H9 (cell line): Measurements from ENCODE around the gene TDRKH. TPM values are rescaled to one million over a fixed set of nuclear protein-coding genes. Genes with fewer than 3 reads are reported as not detected.

Experiments used
- DNase-seq: peaks from one replicate; pipeline ENCODE4 v3.0.0-alpha.2; 2017
- H2AFZ ChIP-seq: one replicate; pipeline ENCODE4 v1.6.1; 2013; ENCODE audit warnings: mild to moderate bottlenecking, low read length, control low read depth, moderate library complexity
- H2AK5ac ChIP-seq: 2 replicates; pipeline ENCODE4 v1.6.1; 2013; ENCODE audit warnings: low read length, control low read depth, mixed read lengths; ENCODE audit not compliant: insufficient read length
- H2BK120ac ChIP-seq: one replicate; pipeline ENCODE4 v1.6.1; 2013; ENCODE audit warnings: low read depth, mild to moderate bottlenecking, low read length, control low read depth, inconsistent platforms; ENCODE audit not compliant: poor library complexity, severe bottlenecking
- H2BK12ac ChIP-seq: 2 replicates; pipeline ENCODE4 v1.6.1; 2013; ENCODE audit warnings: low read length, control low read depth, mixed read lengths, low read depth; ENCODE audit not compliant: insufficient read length
- H2BK15ac ChIP-seq: 2 replicates; pipeline ENCODE4 v1.6.1; 2013; ENCODE audit warnings: low read depth, low read length, control low read depth
- H2BK20ac ChIP-seq: one replicate; pipeline ENCODE4 v1.6.1; 2013; ENCODE audit warnings: low read depth, mild to moderate bottlenecking, low read length, control low read depth, inconsistent platforms; ENCODE audit not compliant: poor library complexity, severe bottlenecking
- H2BK5ac ChIP-seq: 2 replicates; pipeline ENCODE4 v1.6.1; 2013; ENCODE audit warnings: low read length, control low read depth, mixed read lengths; ENCODE audit not compliant: insufficient read length
- H3K14ac ChIP-seq: 2 replicates; pipeline ENCODE4 v1.6.1; 2013; ENCODE audit warnings: low read length, control low read depth; ENCODE audit not compliant: insufficient read depth
- H3K18ac ChIP-seq: 2 replicates; pipeline ENCODE4 v1.6.1; 2013; ENCODE audit warnings: low read depth, mild to moderate bottlenecking, mixed read lengths, low read length, control low read depth; ENCODE audit not compliant: insufficient read length
- H3K23ac ChIP-seq: 2 replicates; pipeline ENCODE4 v1.6.1; 2013; ENCODE audit warnings: low read length, control low read depth, mixed read lengths, low read depth; ENCODE audit not compliant: insufficient read length
- H3K23me2 ChIP-seq: 2 replicates; pipeline ENCODE4 v1.6.1; 2013; ENCODE audit warnings: low read depth, mild to moderate bottlenecking, mixed read lengths, low read length, control low read depth; ENCODE audit not compliant: insufficient read length, poor library complexity, severe bottlenecking
- H3K27ac ChIP-seq: 2 replicates; pipeline ENCODE4 v1.5.1; 2013; ENCODE audit warnings: low read length, control low read depth, mixed read lengths, low read depth; ENCODE audit not compliant: insufficient read length
- H3K27me3 ChIP-seq: 2 replicates; pipeline ENCODE4 v1.6.1; 2013; ENCODE audit warnings: low read length, control low read depth, inconsistent platforms; ENCODE audit not compliant: insufficient read depth
- H3K4ac ChIP-seq: 2 replicates; pipeline ENCODE4 v1.6.1; 2013; ENCODE audit warnings: low read depth, mild to moderate bottlenecking, control low read depth, inconsistent platforms, low read length, moderate library complexity
- H3K4me1 ChIP-seq: 2 replicates; pipeline ENCODE4 v1.6.1; 2013; ENCODE audit warnings: low read length, control low read depth, inconsistent platforms; ENCODE audit not compliant: insufficient read depth
- H3K4me2 ChIP-seq: 2 replicates; pipeline ENCODE4 v1.6.1; 2013; ENCODE audit warnings: low read length, control low read depth, mixed read lengths; ENCODE audit not compliant: insufficient read length, insufficient read depth
- H3K56ac ChIP-seq: 2 replicates; pipeline ENCODE4 v1.6.1; 2013; ENCODE audit warnings: low read depth, mild to moderate bottlenecking, mixed read lengths, low read length, control low read depth; ENCODE audit not compliant: insufficient read length
- H3K79me1 ChIP-seq: 2 replicates; pipeline ENCODE4 v1.6.1; 2013; ENCODE audit warnings: low read depth, mild to moderate bottlenecking, moderate library complexity, low read length, control low read depth, inconsistent platforms; ENCODE audit not compliant: insufficient read depth, poor library complexity, severe bottlenecking
- H3K79me2 ChIP-seq: 2 replicates; pipeline ENCODE4 v1.6.1; 2013; ENCODE audit warnings: low read length, control low read depth, inconsistent platforms; ENCODE audit not compliant: insufficient read depth
- H3K9ac ChIP-seq: 2 replicates; pipeline ENCODE4 v1.6.1; 2013; ENCODE audit warnings: low read length, control low read depth, mixed read lengths; ENCODE audit not compliant: insufficient read length; ENCODE audit errors: extremely low read depth
- H3K9me3 ChIP-seq: one replicate; pipeline ENCODE4 v1.6.1; 2013; ENCODE audit warnings: low read depth, low read length, inconsistent platforms; ENCODE audit not compliant: control insufficient read depth
- H3T11ph ChIP-seq: one replicate; pipeline ENCODE4 v1.6.1; 2013; ENCODE audit warnings: mild to moderate bottlenecking, low read length, control low read depth, inconsistent platforms
- H4K20me1 ChIP-seq: one replicate; pipeline ENCODE4 v1.6.1; 2013; ENCODE audit not compliant: control insufficient read depth, insufficient read length, insufficient read depth
- H4K5ac ChIP-seq: 2 replicates; pipeline ENCODE4 v1.6.1; 2013; ENCODE audit warnings: low read depth, mild to moderate bottlenecking, mixed read lengths, low read length, control low read depth; ENCODE audit not compliant: insufficient read length
- H4K8ac ChIP-seq: replicated peaks from 2 replicates; pipeline ENCODE4 v1.6.1; 2013; ENCODE audit warnings: low read length, control low read depth, mixed read lengths, low read depth; ENCODE audit not compliant: insufficient read length
- H4K91ac ChIP-seq: 2 replicates; pipeline ENCODE4 v1.6.1; 2013; ENCODE audit warnings: low read depth, mild to moderate bottlenecking, moderate library complexity, mixed read lengths, low read length, control low read depth; ENCODE audit not compliant: insufficient read length
- H3K27ac Mint-ChIP-seq, 3 experiments: 2 replicates in 2 of 3; 3 replicates in 1 of 3; pipeline ENCODE4 v1.8.0; 2020 to 2021; ENCODE audit warnings: mixed read lengths in 3 of 3, mild to moderate bottlenecking in 1 of 3, moderate library complexity in 1 of 3
- H3K27me3 Mint-ChIP-seq: 2 replicates; pipeline ENCODE4 v1.8.0; 2021; ENCODE audit warnings: low read depth, mild to moderate bottlenecking, moderate library complexity, mixed read lengths
- H3K36me3 Mint-ChIP-seq, 3 experiments: 2 replicates in 2 of 3; 3 replicates in 1 of 3; pipeline ENCODE4 v1.8.0; 2020 to 2021; ENCODE audit warnings: low read depth in 3 of 3, mixed read lengths in 3 of 3; ENCODE audit not compliant: insufficient read depth in 1 of 3
- H3K4me1 Mint-ChIP-seq, 2 experiments: 2 replicates each; pipeline ENCODE4 v1.8.0; 2020; ENCODE audit warnings: mixed read lengths in 2 of 2
- H3K4me3 Mint-ChIP-seq, 2 experiments: 2 replicates in 1 of 2; 3 replicates in 1 of 2; pipeline ENCODE4 v1.8.0; 2020 to 2021; ENCODE audit warnings: mild to moderate bottlenecking in 2 of 2, mixed read lengths in 2 of 2, moderate library complexity in 1 of 2
- H3K9me3 Mint-ChIP-seq, 2 experiments: 2 replicates in 1 of 2; 3 replicates in 1 of 2; pipeline ENCODE4 v1.8.0; 2020; ENCODE audit warnings: mild to moderate bottlenecking in 2 of 2, mixed read lengths in 2 of 2, moderate library complexity in 1 of 2
- WGBS: extraction: QIAGEN DNeasy Blood & Tissue Kit; methylation state at CpG from one replicate; pipeline ENCODE4 v1.1.7; 2013; ENCODE audit warnings: missing lambda C conversion rate, low lambda C conversion rate, mixed read lengths; ENCODE audit not compliant: insufficient read length; ENCODE audit errors: extremely low coverage; 5-methylcytosine and 5-hydroxymethylcytosine counted together
- total RNA-seq: library from RNA; stranded (reverse); gene quantifications from 2 replicates; pipeline ENCODE4 v1.2.1, GENCODE V29; 2021
- TF ChIP-seq, protein P1 (sequence below): fragments of 200-600 bp; sonication (generic); conservative IDR thresholded peaks from 3 replicates; pipeline ENCODE4 v1.8.0; 2021; ENCODE audit warnings: antibody characterized with exemption, mild to moderate bottlenecking

TDRKH gene
- total RNA-seq, 1 experiment from 2014 or later = 24.0 TPM

DNA sequence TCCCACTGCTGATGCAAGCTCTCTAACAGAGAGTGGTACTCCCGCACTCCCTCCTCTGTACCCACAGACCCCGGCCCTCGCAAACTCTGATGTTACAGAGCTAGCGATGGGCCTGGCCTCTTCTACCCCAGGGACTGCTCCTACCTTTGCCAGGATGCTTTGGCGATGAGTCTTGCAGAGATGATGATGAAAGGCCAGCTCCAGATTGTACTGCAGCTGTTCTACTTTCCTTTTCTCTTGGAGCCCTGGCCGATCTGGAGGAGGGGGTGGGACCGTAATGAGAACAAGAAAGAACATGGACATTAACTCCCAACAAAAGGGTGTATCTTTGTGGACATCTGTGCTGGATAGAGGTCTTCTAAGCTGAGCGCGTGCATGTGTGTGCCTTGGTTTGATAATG is 20.9 kb upstream of the TDRKH start:
- no peaks in the 10 kb centered on the region for H3K9me3 ChIP-seq
- no peak overlapping the region for H3K27ac ChIP-seq
- H2BK120ac ChIP-seq = no peak overlapping the region
- H2BK15ac ChIP-seq = no peak overlapping the region
- Mint-ChIP-seq H3K27ac (0 out of 7 replicates have a peak overlapping the region, but pooled peaks of 1 of the 3 experiments have one; percentile 13), H3K4me3 (no peak overlapping the region), H3K9me3 (no peaks in the 10 kb centered on the region), H3K36me3 (no peaks in the 10 kb centered on the region), H3K4me1 (peaks cover 22 to 24% of the 10 kb centered on the region in 2 experiments), H3K27me3 (peaks cover 1% of the 10 kb centered on the region; the same call in 1 of the 2 replicates)
- no peak overlapping the region for H3K9ac ChIP-seq
- no peak overlapping the region for H2BK5ac ChIP-seq
- H4K91ac ChIP-seq = no peak overlapping the region
- no peak overlapping the region for H4K5ac ChIP-seq
- no peaks in the 10 kb centered on the region for H3K79me2 ChIP-seq
- H3K56ac ChIP-seq = no peak overlapping the region
- H4K20me1 ChIP-seq = no peaks in the 10 kb centered on the region
- no CpG with 5 or more reads among the region's 9 CpGs for WGBS
- H3K23ac ChIP-seq = no peak overlapping the region
- no peak for DNase-seq
- H2AK5ac ChIP-seq = no peak overlapping the region
- H3K4me1 ChIP-seq = no peaks in the 10 kb centered on the region; the same call in 1 of the 2 replicates
- no peak overlapping the region for H2BK20ac ChIP-seq
- H2BK12ac ChIP-seq = no peak overlapping the region
- H3T11ph ChIP-seq = no peak overlapping the region
- no peak overlapping the region for H3K14ac ChIP-seq
- H3K23me2 ChIP-seq = no peaks in the 10 kb centered on the region
- H3K79me1 ChIP-seq = no peaks in the 10 kb centered on the region
- H2AFZ ChIP-seq = no peak overlapping the region
- H3K27me3 ChIP-seq = 0 out of 2 replicates have a peak, but pooled peaks cover 2% of the 10 kb centered on the region
- H3K4ac ChIP-seq = no peak overlapping the region
- no peak overlapping the region for H4K8ac ChIP-seq
- TF ChIP-seq, protein P1, sequence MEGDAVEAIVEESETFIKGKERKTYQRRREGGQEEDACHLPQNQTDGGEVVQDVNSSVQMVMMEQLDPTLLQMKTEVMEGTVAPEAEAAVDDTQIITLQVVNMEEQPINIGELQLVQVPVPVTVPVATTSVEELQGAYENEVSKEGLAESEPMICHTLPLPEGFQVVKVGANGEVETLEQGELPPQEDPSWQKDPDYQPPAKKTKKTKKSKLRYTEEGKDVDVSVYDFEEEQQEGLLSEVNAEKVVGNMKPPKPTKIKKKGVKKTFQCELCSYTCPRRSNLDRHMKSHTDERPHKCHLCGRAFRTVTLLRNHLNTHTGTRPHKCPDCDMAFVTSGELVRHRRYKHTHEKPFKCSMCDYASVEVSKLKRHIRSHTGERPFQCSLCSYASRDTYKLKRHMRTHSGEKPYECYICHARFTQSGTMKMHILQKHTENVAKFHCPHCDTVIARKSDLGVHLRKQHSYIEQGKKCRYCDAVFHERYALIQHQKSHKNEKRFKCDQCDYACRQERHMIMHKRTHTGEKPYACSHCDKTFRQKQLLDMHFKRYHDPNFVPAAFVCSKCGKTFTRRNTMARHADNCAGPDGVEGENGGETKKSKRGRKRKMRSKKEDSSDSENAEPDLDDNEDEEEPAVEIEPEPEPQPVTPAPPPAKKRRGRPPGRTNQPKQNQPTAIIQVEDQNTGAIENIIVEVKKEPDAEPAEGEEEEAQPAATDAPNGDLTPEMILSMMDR = no peak
- no peak overlapping the region for H3K18ac ChIP-seq
- no peak overlapping the region for H3K4me2 ChIP-seq
